ENCODE results near the gene PEX11A. TPM values are rescaled to one million over a fixed set of nuclear protein-coding genes. Genes with fewer than 3 reads are reported as not detected.

PEX11A gene
- total and polyA plus RNA-seq, 2 of the 8 experiments (the other 6 are each of a cell fraction or from before 2014, with no cell fraction given) = 2.9 to 3.0 TPM

DNA sequence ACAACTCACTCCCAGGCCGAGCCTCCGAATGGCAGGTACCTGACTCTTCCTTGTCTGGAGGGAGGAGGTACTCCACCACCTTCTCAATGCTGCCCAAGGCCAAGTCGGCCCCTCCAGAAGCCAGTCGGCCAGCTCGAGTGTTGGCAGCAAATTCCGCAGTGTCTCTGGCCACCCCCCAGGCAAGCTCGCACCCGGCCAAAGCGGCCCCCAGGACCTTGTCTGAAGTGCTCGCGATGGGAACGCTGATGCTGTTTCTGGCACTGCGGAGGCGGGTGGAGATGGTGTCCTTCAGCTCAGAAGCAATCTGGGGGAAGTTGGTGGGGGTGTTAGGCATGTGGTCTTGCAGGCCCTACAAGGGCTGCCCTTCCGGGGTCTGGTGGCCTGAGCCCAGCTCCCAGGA lies 20.6 kb downstream of the PEX11A start:
- no peak overlapping the region for H4K5ac ChIP-seq (ENCODE audit: insufficient read length, low read depth, low read length)
- no peak overlapping the region for H2BK120ac ChIP-seq (replicated peaks; ENCODE audit: low read depth, low read length)
- H3K23me2 ChIP-seq (ENCODE audit: low read depth, low read length) = no peaks in the 10 kb centered on the region; the same call in 1 of the 2 replicates
- no peaks in the 10 kb centered on the region for H3K9me3 ChIP-seq (ENCODE audit: insufficient read depth in 2 of 2, low read depth in 1 of 2, low read length in 1 of 2)
- H3K4me3 ChIP-seq (ENCODE audit: extremely low read depth in 1 of 4, insufficient read depth in 2 of 4, low read depth in 3 of 4, low read length in 4 of 4) = no peak overlapping the region
- H3K9ac ChIP-seq (replicated peaks in 1 of 4; ENCODE audit: extremely low read depth in 1 of 4, low read depth in 3 of 4, low read length in 3 of 4) = no peak overlapping the region
- H3K18ac ChIP-seq (ENCODE audit: extremely low read depth, low read length) = no peak overlapping the region
- H3K36me3 ChIP-seq (ENCODE audit: control insufficient read depth in 2 of 4, insufficient read depth in 4 of 4, low read length in 3 of 4) = no peaks in the 10 kb centered on the region
- no peak overlapping the region for H4K8ac ChIP-seq (ENCODE audit: extremely low read depth, insufficient read depth, low read length)
- no peak overlapping the region for H2BK12ac ChIP-seq (ENCODE audit: low read depth, low read length)
- no peak overlapping the region for H2AFZ ChIP-seq (ENCODE audit: low read length)
- 92% methylated on average over 15 of the region's 15 CpGs; no CpG with 5 or more reads in 1 of the 2 experiments for WGBS, 2 experiments (ENCODE audit: extremely low coverage in 1 of 2, insufficient coverage in 1 of 2, insufficient read length in 1 of 2, insufficient replicate concordance in 2 of 2, low coverage in 1 of 2, low lambda C conversion rate in 2 of 2, missing lambda C conversion rate in 1 of 2)
- no peak for FAIRE-seq
- H3K4ac ChIP-seq (replicated peaks; ENCODE audit: insufficient read length, low read depth, low read length) = no peak overlapping the region
- no peaks in the 10 kb centered on the region for H3K79me2 ChIP-seq (ENCODE audit: control insufficient read depth in 1 of 2, insufficient read depth in 2 of 2, low read length in 2 of 2)
- no peak overlapping the region for H2BK5ac ChIP-seq (ENCODE audit: low read depth, low read length)
- H3K27ac ChIP-seq (ENCODE audit: low read depth, low read length) = no peak overlapping the region
- peaks cover 0 to 11% (median 6%) of the 10 kb centered on the region in 4 experiments; a peak in 6 of 7 replicates for H3K4me1 ChIP-seq (replicated peaks in 1 of 4; ENCODE audit: control insufficient read depth in 3 of 4, insufficient read depth in 4 of 4, low read length in 3 of 4)
- no peak overlapping the region for H2BK15ac ChIP-seq (ENCODE audit: low read length)
- no peak overlapping the region for H3K14ac ChIP-seq (ENCODE audit: insufficient read length)
- no peak overlapping the region for H3K23ac ChIP-seq (ENCODE audit: insufficient read length)
- no peak overlapping the region for H2BK20ac ChIP-seq (ENCODE audit: low read length)
- no peaks in the 10 kb centered on the region for H3K79me1 ChIP-seq (ENCODE audit: low read depth, low read length)
- peaks cover 0 to 12% (median 5%) of the 10 kb centered on the region in 4 experiments; a peak in 5 of 7 replicates for H3K27me3 ChIP-seq (replicated peaks in 1 of 4; ENCODE audit: control insufficient read depth in 3 of 4, extremely low read depth in 1 of 4, insufficient read depth in 3 of 4, low read length in 3 of 4)
- H3K4me2 ChIP-seq (ENCODE audit: insufficient read depth in 1 of 2, low read depth in 2 of 2, low read length in 2 of 2) = no peak overlapping the region
- TF ChIP-seq TCF12 (IDR thresholded peaks at IDR 0.05; ENCODE audit: low read depth, low read length) (no peak), TEAD4 (IDR thresholded peaks at IDR 0.05; ENCODE audit: low read depth, low read length) (no peak), BCL11A (IDR thresholded peaks at IDR 0.05; ENCODE audit: low read depth in 2 of 2, low read length in 2 of 2) (no peak), CTBP2 (IDR thresholded peaks at IDR 0.05; ENCODE audit: borderline replicate concordance, insufficient read depth, insufficient read length, low read length) (no peak), SIRT6 (IDR thresholded peaks at IDR 0.05; ENCODE audit: low read length) (no peak), BRCA1 (IDR thresholded peaks at IDR 0.05; ENCODE audit: low read depth, low read length) (no peak), EP300 (IDR thresholded peaks at IDR 0.05; ENCODE audit: borderline replicate concordance in 1 of 2, low read depth in 2 of 2, low read length in 2 of 2) (no peak), HDAC2 (IDR thresholded peaks at IDR 0.05; ENCODE audit: borderline replicate concordance in 1 of 2, low read depth in 2 of 2, low read length in 2 of 2) (no peak), POLR2A (IDR thresholded peaks at IDR 0.05; ENCODE audit: control extremely low read depth in 1 of 2, low read depth in 2 of 2, low read length in 2 of 2) (no peak), POLR2AphosphoS5 (IDR thresholded peaks at IDR 0.05; ENCODE audit: low read depth, low read length) (no peak), KDM5A (IDR thresholded peaks at IDR 0.05; ENCODE audit: low read length) (no peak), SP4 (IDR thresholded peaks at IDR 0.05; ENCODE audit: low read length) (no peak), ASH2L (IDR thresholded peaks at IDR 0.05; ENCODE audit: low read length) (no peak)
- TF ChIP-seq, protein P1, sequence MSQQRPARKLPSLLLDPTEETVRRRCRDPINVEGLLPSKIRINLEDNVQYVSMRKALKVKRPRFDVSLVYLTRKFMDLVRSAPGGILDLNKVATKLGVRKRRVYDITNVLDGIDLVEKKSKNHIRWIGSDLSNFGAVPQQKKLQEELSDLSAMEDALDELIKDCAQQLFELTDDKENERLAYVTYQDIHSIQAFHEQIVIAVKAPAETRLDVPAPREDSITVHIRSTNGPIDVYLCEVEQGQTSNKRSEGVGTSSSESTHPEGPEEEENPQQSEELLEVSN (IDR thresholded peaks at IDR 0.05) = no peak
- ChIA-PET CTCF (ENCODE audit: partially characterized antibody) (interaction anchor here (0.9 to 6.6 kb wide), 3 partner anchors 12 to 68 kb away, joined by 3 to 43 read pairs (median 20); no protein-coding TSS in a partner anchor), POLR2A (ENCODE audit: partially characterized antibody) (no interaction called here)
- no peak overlapping the region for H3K56ac ChIP-seq (replicated peaks; ENCODE audit: insufficient read length, low read depth, low read length)
- no peak for DNase-seq (ENCODE audit: low read depth in 1 of 2, low spot score in 2 of 2)
- H4K91ac ChIP-seq (replicated peaks; ENCODE audit: insufficient read length, low read length) = no peak overlapping the region
- H4K20me1 ChIP-seq (replicated peaks in 1 of 2; ENCODE audit: control insufficient read depth in 1 of 2, insufficient read depth in 2 of 2, low read length in 2 of 2) = no peaks in the 10 kb centered on the region
- H2AK5ac ChIP-seq (ENCODE audit: low read depth, low read length) = no peak overlapping the region
